SU-DHL-6 (cell line): ENCODE measurements around the gene ATMIN.

ENCODE experiments used
- H2AFZ ChIP-seq: fragments of 200-600 bp; sonication (generic); 2 replicates; pipeline ENCODE4 v1.6.1; 2014; ENCODE audit warnings: low read depth, mild to moderate bottlenecking, moderate library complexity, mixed read lengths, antibody characterized with exemption, low read length; ENCODE audit not compliant: severe bottlenecking
- H3F3A ChIP-seq: fragments of 200-600 bp; shearing (Covaris generic); 2 replicates; pipeline ENCODE4 v1.6.0; 2016; ENCODE audit warnings: antibody characterized with exemption, mild to moderate bottlenecking; ENCODE audit not compliant: insufficient read depth
- H3K27ac ChIP-seq: fragments of 200-600 bp; sonication (generic); 2 replicates; pipeline ENCODE4 v1.5.1; 2016; ENCODE audit warnings: low read depth, mild to moderate bottlenecking, low read length, moderate library complexity, mixed read lengths
- H3K27me3 ChIP-seq: fragments of 200-600 bp; sonication (generic), shearing (Covaris generic); 2 replicates; pipeline ENCODE4 v1.6.0; 2014; ENCODE audit warnings: mild to moderate bottlenecking, low read length
- H3K36me3 ChIP-seq: fragments of 200-600 bp; sonication (generic); 2 replicates; pipeline ENCODE4 v1.6.1; 2014; ENCODE audit warnings: mild to moderate bottlenecking, low read length, mixed read lengths
- H3K4me2 ChIP-seq: fragments of 300-600, 200-600 bp; shearing (Covaris generic), sonication (generic); 2 replicates; pipeline ENCODE4 v1.6.0; 2014; ENCODE audit warnings: low read length, low read depth, mild to moderate bottlenecking; ENCODE audit not compliant: poor library complexity, severe bottlenecking
- H3K4me3 ChIP-seq: fragments of 200-600 bp; sonication (generic); 2 replicates; pipeline ENCODE4 v1.5.1; 2014; ENCODE audit warnings: antibody characterized with exemption, low read length, mild to moderate bottlenecking, mixed read lengths; ENCODE audit not compliant: insufficient read depth, poor library complexity, severe bottlenecking
- H3K79me2 ChIP-seq: fragments of 200-600 bp; sonication (generic); 2 replicates; pipeline ENCODE4 v1.6.1; 2014; ENCODE audit warnings: mild to moderate bottlenecking, low read length, moderate library complexity; ENCODE audit not compliant: insufficient read depth
- H3K9ac ChIP-seq: fragments of 200-600 bp; sonication (generic); 2 replicates; pipeline ENCODE4 v1.7.0; 2014; ENCODE audit warnings: mild to moderate bottlenecking, low read length
- H3K9me2 ChIP-seq: fragments of 200-600 bp; sonication (generic); replicated peaks from 2 replicates; pipeline ENCODE4 v1.6.1; 2014; ENCODE audit warnings: low read length; ENCODE audit not compliant: insufficient read depth
- H3K9me3 ChIP-seq: fragments of 200-600 bp; sonication (generic); 2 replicates; pipeline ENCODE4 v1.6.1; 2014; ENCODE audit warnings: low read length, mixed read lengths; ENCODE audit not compliant: insufficient read depth
- H4K20me1 ChIP-seq: fragments of 200-600 bp; sonication (generic); 2 replicates; pipeline ENCODE4 v1.6.1; 2014; ENCODE audit warnings: low read depth, mild to moderate bottlenecking, antibody characterized with exemption, low read length, moderate library complexity, mixed read lengths
- EZH2phosphoT487 ChIP-seq: fragments of 200-600 bp; sonication (generic), shearing (Covaris generic); conservative IDR thresholded peaks from 2 replicates; pipeline ENCODE4 v1.6.1; 2018; ENCODE audit warnings: mild to moderate bottlenecking, antibody characterized with exemption, low read length, moderate library complexity, mixed read lengths
- TF ChIP-seq, protein P1 (sequence below): fragments of 200-600 bp; sonication (generic); IDR thresholded peaks from one replicate; pipeline ENCODE4 v1.5.1; 2017; ENCODE audit warnings: antibody characterized with exemption, mild to moderate bottlenecking, low read length, moderate library complexity; ENCODE audit not compliant: insufficient read depth, poor library complexity, severe bottlenecking

Gene ATMIN

DNA sequence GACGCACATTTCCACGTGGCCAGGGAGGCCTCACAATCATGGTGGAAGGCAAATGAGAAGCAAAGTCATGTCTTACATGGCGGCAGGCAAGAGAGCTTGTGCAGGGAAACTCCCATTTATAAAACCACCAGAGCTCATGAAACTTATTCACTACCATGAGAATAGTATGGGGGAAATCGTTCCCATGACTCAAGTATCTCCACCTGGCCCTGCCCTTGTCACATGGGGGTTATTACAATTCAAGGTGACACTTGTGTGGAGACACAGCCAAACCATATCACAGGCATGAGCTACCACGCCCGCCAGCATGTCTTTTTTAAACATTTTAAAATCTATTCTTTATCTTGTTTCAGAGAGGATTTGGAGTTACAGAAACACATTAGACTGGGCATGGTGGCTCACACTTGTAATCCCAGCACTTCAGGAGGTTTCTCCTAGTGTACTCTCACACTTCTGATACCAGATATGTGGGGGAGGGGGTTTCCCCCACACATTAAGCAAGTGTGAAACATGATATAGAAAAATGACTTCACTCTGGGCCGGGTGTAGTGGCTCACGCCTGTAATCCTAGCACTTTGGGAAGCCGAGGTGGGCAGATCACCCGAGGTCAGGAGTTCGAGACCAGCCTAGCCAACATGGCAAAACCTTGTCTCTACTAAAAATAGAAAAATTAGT is 5.6 kb upstream of the ATMIN start:
- no peaks in the 10 kb centered on the region for H3K27me3 ChIP-seq
- no peaks in the 10 kb centered on the region for H3K79me2 ChIP-seq
- no peak overlapping the region for H3K4me2 ChIP-seq
- no peaks in the 10 kb centered on the region for H3K9me2 ChIP-seq
- no peaks in the 10 kb centered on the region for H4K20me1 ChIP-seq
- peaks cover 25% of the 10 kb centered on the region for H3K36me3 ChIP-seq
- no peak overlapping the region for H2AFZ ChIP-seq
- TF ChIP-seq EZH2phosphoT487: no peak
- TF ChIP-seq, protein P1, sequence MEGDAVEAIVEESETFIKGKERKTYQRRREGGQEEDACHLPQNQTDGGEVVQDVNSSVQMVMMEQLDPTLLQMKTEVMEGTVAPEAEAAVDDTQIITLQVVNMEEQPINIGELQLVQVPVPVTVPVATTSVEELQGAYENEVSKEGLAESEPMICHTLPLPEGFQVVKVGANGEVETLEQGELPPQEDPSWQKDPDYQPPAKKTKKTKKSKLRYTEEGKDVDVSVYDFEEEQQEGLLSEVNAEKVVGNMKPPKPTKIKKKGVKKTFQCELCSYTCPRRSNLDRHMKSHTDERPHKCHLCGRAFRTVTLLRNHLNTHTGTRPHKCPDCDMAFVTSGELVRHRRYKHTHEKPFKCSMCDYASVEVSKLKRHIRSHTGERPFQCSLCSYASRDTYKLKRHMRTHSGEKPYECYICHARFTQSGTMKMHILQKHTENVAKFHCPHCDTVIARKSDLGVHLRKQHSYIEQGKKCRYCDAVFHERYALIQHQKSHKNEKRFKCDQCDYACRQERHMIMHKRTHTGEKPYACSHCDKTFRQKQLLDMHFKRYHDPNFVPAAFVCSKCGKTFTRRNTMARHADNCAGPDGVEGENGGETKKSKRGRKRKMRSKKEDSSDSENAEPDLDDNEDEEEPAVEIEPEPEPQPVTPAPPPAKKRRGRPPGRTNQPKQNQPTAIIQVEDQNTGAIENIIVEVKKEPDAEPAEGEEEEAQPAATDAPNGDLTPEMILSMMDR: no peak
- H3K9me3 ChIP-seq: no peaks in the 10 kb centered on the region
- H3K4me3 ChIP-seq: no peak overlapping the region
- no peak overlapping the region for H3K27ac ChIP-seq
- no peak overlapping the region for H3K9ac ChIP-seq
- H3F3A ChIP-seq: 0 out of 2 replicates have a peak, but pooled peaks cover 4% of the 10 kb centered on the region

DNA sequence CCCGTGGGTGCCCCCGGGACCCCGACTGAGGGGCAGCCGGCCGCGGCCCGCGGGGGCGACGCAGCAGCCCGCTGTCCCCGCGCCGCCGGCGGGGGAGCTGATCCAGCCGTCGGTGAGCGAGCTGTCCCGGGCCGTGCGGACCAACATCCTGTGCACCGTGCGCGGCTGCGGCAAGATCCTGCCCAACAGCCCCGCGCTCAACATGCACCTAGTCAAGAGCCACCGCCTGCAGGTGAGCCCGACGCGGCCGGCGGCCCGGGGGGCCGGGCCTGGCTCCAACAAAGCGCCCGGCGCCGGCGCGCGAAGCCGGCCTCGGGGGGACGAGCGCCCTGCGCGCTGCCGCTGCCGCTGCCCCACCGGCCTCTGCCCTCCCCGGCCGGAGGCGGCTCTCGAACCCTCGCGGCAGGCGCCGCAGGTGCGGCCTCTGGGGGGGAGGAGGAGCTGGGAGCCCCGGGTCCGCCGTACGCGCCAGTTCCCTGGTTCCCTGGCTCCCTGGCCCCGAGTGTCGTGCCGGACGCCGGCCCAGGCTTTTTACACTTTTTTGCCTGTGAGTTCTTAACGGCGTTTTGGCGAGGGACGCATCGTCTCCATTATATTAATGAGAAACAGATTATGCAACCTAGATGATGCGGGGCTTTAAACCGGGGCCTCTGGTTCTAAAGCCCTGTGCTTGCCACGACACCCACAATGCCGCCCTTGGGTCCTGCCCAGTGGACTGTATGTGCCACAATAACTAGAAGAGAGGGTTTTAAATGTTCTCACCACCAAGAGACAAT is 521 bp downstream of the ATMIN start:
- H3K4me3 ChIP-seq: peak overlapping the region; percentile 59
- H3K9me3 ChIP-seq: no peaks in the 10 kb centered on the region
- H3K36me3 ChIP-seq: no peaks in the 10 kb centered on the region
- no peaks in the 10 kb centered on the region for H4K20me1 ChIP-seq
- TF ChIP-seq, protein P1: no peak
- no peak for TF ChIP-seq EZH2phosphoT487
- H3K4me2 ChIP-seq: peak overlapping the region; percentile 73
- H3K27ac ChIP-seq: no peak overlapping the region
- peak overlapping the region; percentile 64 for H3K9ac ChIP-seq
- H3K27me3 ChIP-seq: no peaks in the 10 kb centered on the region
- H3F3A ChIP-seq: 0 out of 2 replicates have a peak, but pooled peaks cover 4% of the 10 kb centered on the region
- no peaks in the 10 kb centered on the region for H3K9me2 ChIP-seq
- H3K79me2 ChIP-seq: no peaks in the 10 kb centered on the region; the same call in 1 of the 2 replicates
- H2AFZ ChIP-seq: peak overlapping the region; percentile 38

DNA sequence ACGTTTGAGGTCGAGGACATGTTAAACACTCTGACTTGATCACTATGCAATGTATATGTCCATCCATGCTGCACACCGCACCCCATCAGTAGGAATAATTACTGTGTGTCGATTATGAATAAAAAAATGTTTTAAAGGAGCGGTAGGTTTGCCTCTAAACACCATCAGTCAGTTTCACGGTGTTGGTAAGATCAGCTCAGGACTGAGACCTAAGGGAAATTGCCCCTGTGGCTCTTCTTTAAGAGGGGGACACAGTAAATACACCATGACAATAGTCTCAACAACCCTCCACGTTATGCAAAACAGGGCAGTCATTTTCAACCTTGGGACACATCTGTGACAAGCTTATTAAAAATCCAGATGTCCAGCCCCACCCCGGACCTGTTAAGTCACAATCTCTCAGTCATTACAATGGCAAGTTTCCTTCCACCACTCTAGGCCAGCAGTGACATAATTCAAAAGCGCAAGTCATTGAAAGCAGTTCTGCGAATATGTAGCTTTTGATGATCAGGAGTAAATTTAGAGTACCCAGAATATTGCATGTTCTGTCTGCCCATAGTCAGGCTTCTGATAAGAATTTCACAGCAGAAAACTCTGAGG is 1.2 kb downstream of the ATMIN start:
- Histone ChIP-seq H3K79me2 (no peaks in the 10 kb centered on the region; the same call in 1 of the 2 replicates), H3K9me2 (no peaks in the 10 kb centered on the region), H3K4me2 (peak overlapping the region; percentile 73), H2AFZ (no peak overlapping the region), H4K20me1 (no peaks in the 10 kb centered on the region), H3K4me3 (peak overlapping the region; percentile 59), H3K27ac (no peak overlapping the region), H3K36me3 (no peaks in the 10 kb centered on the region), H3F3A (0 out of 2 replicates have a peak, but pooled peaks cover 4% of the 10 kb centered on the region), H3K9me3 (no peaks in the 10 kb centered on the region), H3K27me3 (no peaks in the 10 kb centered on the region), H3K9ac (peak overlapping the region; percentile 64)
- TF ChIP-seq EZH2phosphoT487: no peak
- TF ChIP-seq, protein P1: no peak
